MM.1S (cell line): Measurements from ENCODE around the gene NOC4L.

ENCODE experiments used
- DNase-seq: peaks from one replicate; pipeline ENCODE4 v3.0.0-alpha.2; 2015
- H2AFZ ChIP-seq: fragments of 300-600 bp; sonication (generic); 2 replicates; pipeline ENCODE4 v1.6.0; 2016; ENCODE audit warnings: antibody characterized with exemption, low read length
- H3F3A ChIP-seq: fragments of 300-600 bp; sonication (generic); 2 replicates; pipeline ENCODE4 v1.6.1; 2016; ENCODE audit warnings: mild to moderate bottlenecking, antibody characterized with exemption, low read length, moderate library complexity, mixed read lengths; ENCODE audit not compliant: insufficient read depth
- H3K27ac ChIP-seq: fragments of 300-600 bp; sonication (generic); 2 replicates; pipeline ENCODE4 v1.5.1; 2016; ENCODE audit warnings: mild to moderate bottlenecking, low read length
- H3K27me3 ChIP-seq: fragments of 300-600 bp; sonication (generic); replicated peaks from 2 replicates; pipeline ENCODE4 v1.6.0; 2016; ENCODE audit warnings: low read length; ENCODE audit not compliant: insufficient read depth
- H3K36me3 ChIP-seq: fragments of 300-600 bp; sonication (generic); replicated peaks from 2 replicates; pipeline ENCODE4 v1.6.1; 2016; ENCODE audit warnings: mild to moderate bottlenecking, low read length, mixed read lengths; ENCODE audit not compliant: insufficient read depth
- H3K4me1 ChIP-seq: fragments of 300-600 bp; sonication (generic); 2 replicates; pipeline ENCODE4 v1.6.1; 2016; ENCODE audit warnings: low read length, mixed read lengths
- H3K4me2 ChIP-seq: fragments of 300-600 bp; sonication (generic); 2 replicates; pipeline ENCODE4 v1.6.0; 2016; ENCODE audit warnings: low read depth, low read length
- H3K4me3 ChIP-seq: fragments of 300-600 bp; sonication (generic); 2 replicates; pipeline ENCODE4 v1.5.1; 2016; ENCODE audit warnings: low read length, mixed read lengths
- H3K79me2 ChIP-seq: fragments of 300-600 bp; sonication (generic); 2 replicates; pipeline ENCODE4 v1.6.1; 2016; ENCODE audit warnings: mixed run types, low read length, mixed read lengths
- H3K9ac ChIP-seq: fragments of 300-600 bp; sonication (generic); 2 replicates; pipeline ENCODE4 v1.6.1; 2016; ENCODE audit warnings: low read length, mixed read lengths
- H3K9me2 ChIP-seq: fragments of 300-600 bp; sonication (generic); replicated peaks from 2 replicates; pipeline ENCODE4 v1.6.1; 2016; ENCODE audit warnings: mild to moderate bottlenecking, low read length, mixed read lengths; ENCODE audit not compliant: insufficient read depth
- H3K9me3 ChIP-seq: fragments of 300-600 bp; sonication (generic); replicated peaks from 2 replicates; pipeline ENCODE4 v1.6.1; 2016; ENCODE audit warnings: mild to moderate bottlenecking, low read length, mixed read lengths; ENCODE audit not compliant: insufficient read depth
- H4K20me1 ChIP-seq: fragments of 300-600 bp; sonication (generic); 2 replicates; pipeline ENCODE4 v1.6.1; 2016; ENCODE audit warnings: mild to moderate bottlenecking, low read length, moderate library complexity, mixed read lengths; ENCODE audit not compliant: insufficient read depth
- EZH2 ChIP-seq: fragments of 300-600 bp; sonication (generic); optimal IDR thresholded peaks from 2 replicates; pipeline ENCODE3; 2017; ENCODE audit warnings: low read depth, mild to moderate bottlenecking, antibody characterized with exemption, low read length, mixed read lengths
- EZH2phosphoT487 ChIP-seq: fragments of 300-600 bp; sonication (generic); IDR thresholded peaks from 2 replicates; pipeline ENCODE4 v1.6.1; 2018; ENCODE audit warnings: antibody characterized with exemption, low read length
- TF ChIP-seq, protein P1 (sequence below): fragments of 300-600 bp; sonication (generic); IDR thresholded peaks from 2 replicates; pipeline ENCODE4 v1.5.1; 2016; ENCODE audit warnings: antibody characterized with exemption, low read length, mixed read lengths

Gene NOC4L

DNA sequence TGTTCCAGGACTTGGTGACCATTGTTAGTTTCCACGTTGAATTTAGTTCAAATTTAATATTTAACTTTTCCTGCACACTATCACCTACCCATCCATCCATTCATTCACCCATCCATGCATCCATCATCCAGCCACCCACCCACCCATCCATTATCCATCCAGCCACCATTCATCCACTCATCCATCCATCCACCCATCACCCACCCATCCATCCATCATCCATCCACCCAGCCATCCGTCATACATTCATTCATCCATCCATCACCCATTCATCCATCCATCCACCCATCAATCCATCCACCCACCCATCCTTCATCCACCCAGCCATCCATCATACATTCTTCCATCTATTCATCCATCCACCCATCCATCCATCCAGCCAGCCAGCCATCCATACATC lies 21.8 kb downstream of the NOC4L start:
- Histone ChIP-seq H3K9me2 (no peaks in the 10 kb centered on the region), H3K4me2 (no peak overlapping the region), H3K79me2 (no peaks in the 10 kb centered on the region), H2AFZ (no peak overlapping the region), H3K4me3 (no peak overlapping the region), H4K20me1 (no peaks in the 10 kb centered on the region), H3K9ac (no peak overlapping the region), H3K36me3 (no peaks in the 10 kb centered on the region), H3K27me3 (no peaks in the 10 kb centered on the region; the same call in 1 of the 2 replicates), H3K4me1 (no peaks in the 10 kb centered on the region), H3K9me3 (no peaks in the 10 kb centered on the region), H3K27ac (no peak overlapping the region), H3F3A (no peaks in the 10 kb centered on the region)
- no peak for DNase-seq
- TF ChIP-seq EZH2, result no peak
- no peak for TF ChIP-seq EZH2phosphoT487
- TF ChIP-seq, protein P1, sequence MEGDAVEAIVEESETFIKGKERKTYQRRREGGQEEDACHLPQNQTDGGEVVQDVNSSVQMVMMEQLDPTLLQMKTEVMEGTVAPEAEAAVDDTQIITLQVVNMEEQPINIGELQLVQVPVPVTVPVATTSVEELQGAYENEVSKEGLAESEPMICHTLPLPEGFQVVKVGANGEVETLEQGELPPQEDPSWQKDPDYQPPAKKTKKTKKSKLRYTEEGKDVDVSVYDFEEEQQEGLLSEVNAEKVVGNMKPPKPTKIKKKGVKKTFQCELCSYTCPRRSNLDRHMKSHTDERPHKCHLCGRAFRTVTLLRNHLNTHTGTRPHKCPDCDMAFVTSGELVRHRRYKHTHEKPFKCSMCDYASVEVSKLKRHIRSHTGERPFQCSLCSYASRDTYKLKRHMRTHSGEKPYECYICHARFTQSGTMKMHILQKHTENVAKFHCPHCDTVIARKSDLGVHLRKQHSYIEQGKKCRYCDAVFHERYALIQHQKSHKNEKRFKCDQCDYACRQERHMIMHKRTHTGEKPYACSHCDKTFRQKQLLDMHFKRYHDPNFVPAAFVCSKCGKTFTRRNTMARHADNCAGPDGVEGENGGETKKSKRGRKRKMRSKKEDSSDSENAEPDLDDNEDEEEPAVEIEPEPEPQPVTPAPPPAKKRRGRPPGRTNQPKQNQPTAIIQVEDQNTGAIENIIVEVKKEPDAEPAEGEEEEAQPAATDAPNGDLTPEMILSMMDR, result no peak

DNA sequence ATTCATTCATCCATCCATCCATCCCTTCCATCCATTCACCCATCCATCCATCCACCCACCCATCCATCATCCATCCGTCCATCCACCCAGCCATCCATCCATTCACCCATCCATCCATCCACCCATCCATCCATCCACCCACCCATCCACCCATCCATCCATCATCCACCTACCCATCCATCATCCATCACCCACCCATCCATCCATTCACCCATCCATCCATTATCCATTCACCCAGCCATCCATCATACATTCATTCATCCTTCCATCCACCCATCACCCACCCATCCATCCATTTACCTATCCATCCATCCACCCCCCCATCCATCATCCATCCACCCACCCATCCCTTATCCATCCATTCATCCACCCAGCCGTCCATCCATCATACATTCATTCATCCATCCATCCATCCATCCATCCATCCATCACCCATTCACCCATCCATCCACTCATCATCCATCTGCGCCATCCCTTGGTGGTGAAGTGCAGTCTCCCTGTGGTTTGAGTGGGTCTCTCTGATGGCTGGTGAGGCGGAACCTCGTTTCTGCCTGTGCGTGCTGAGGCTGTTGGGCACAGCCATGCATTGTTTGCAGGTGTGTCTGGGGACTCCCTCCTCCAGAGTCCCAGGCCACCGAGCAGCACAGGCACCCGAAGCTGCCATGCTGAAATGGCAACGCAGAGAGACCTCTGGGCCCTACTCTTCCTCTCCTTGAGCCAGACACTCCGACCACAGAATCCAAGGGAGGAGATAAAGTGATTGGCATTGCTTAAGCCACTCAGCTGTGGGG lies 22.7 kb downstream of the NOC4L start:
- Histone ChIP-seq H3K27ac (no peak overlapping the region), H3K27me3 (no peaks in the 10 kb centered on the region; the same call in 1 of the 2 replicates), H3K4me2 (no peak overlapping the region; the same call in 1 of the 2 replicates), H3K36me3 (no peaks in the 10 kb centered on the region), H3K4me3 (no peak overlapping the region), H3K9me2 (no peaks in the 10 kb centered on the region), H4K20me1 (no peaks in the 10 kb centered on the region), H3F3A (no peaks in the 10 kb centered on the region), H3K79me2 (no peaks in the 10 kb centered on the region), H3K4me1 (no peaks in the 10 kb centered on the region), H2AFZ (no peak overlapping the region), H3K9me3 (no peaks in the 10 kb centered on the region), H3K9ac (no peak overlapping the region)
- TF ChIP-seq, protein P1, result no peak
- TF ChIP-seq EZH2, result no peak
- TF ChIP-seq EZH2phosphoT487, result no peak
- DNase-seq, result no peak

DNA sequence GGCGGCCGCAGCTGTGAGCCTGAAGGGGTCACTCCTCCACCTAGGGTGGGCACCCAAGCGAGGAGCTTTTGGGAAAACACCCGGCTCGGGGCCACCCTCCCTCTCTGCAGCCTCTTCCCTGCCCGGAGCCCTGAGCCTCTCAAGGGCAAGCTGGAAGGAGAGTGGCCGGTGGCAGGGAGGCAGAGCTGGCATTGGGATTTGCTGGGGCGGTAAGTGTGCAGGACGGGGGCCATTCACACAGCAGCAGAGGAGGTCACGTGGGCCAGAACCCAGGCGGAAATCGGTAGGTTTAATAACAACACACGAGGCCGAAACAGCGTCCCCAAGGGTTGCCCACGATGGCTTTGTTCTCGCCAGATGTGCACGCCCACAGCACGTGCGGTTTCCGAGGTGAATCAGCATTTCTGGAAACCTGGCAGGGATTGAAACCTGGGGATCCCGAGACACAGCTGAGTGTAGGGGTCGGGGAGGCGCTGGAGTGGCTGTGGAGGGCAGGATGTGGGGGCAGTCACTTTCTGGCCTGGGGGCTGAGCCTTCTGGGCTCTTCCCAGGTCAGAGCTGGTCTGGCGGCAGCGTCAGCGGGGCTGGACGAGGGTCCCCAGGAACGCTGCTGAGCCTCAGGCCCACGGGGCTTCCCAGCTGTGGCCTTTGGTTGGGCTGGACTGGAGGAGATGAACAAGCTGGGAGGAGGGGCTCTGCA lies 23.5 kb downstream of the NOC4L start:
- Histone ChIP-seq H3K27me3 (peaks cover 3% of the 10 kb centered on the region; the same call in 1 of the 2 replicates), H3K9me2 (no peaks in the 10 kb centered on the region), H3K9ac (no peak overlapping the region), H3K27ac (no peak overlapping the region), H3K4me2 (no peak overlapping the region; the same call in 1 of the 2 replicates), H2AFZ (no peak overlapping the region), H3F3A (no peaks in the 10 kb centered on the region), H3K4me3 (no peak overlapping the region), H3K36me3 (no peaks in the 10 kb centered on the region), H3K79me2 (no peaks in the 10 kb centered on the region), H4K20me1 (no peaks in the 10 kb centered on the region), H3K4me1 (no peaks in the 10 kb centered on the region), H3K9me3 (no peaks in the 10 kb centered on the region)
- peak; percentile 34 for DNase-seq
- TF ChIP-seq EZH2phosphoT487 (no peak), EZH2 (no peak)
- TF ChIP-seq, protein P1, result no peak
